Uterus (tissue), 2 donors: ENCODE results near the gene BDH1.
"Not testable (repeated sequence)": the region's sequence is repeated elsewhere in the genome, so short reads cannot be mapped to it uniquely, and the experiment has no call there.

Source experiments
- CTCF ChIP-seq, 4 experiments: fragments of 200-600 bp in 2 of 4; fragments of 450-650 bp in 2 of 4; sonication (generic) in 2 of 4; IDR thresholded peaks; one replicate each; pipeline ENCODE4 v1.5.1; 2016 to 2019; ENCODE audit warnings: antibody characterized with exemption in 4 of 4, mild to moderate bottlenecking in 2 of 4, moderate library complexity in 1 of 4
- POLR2A ChIP-seq, 2 donors: fragments of 450-650 bp; IDR thresholded peaks; one replicate each; pipeline ENCODE4 v1.6.1; 2016; ENCODE audit warnings: antibody characterized with exemption in 2 of 2, mild to moderate bottlenecking in 1 of 2, moderate library complexity in 1 of 2

- TF ChIP-seq CTCF, POLR2A (IDR thresholded peaks at IDR 0.05): not testable (repeated sequence)
Measured at GRCh38 chr3:197517922-197518683, 37.7 kb downstream of the BDH1 start.
